Peyer's patch (tissue), 4 donors: ENCODE data around the gene WNT9B.

Experiments used
- POLR2A ChIP-seq, 2 donors: fragments of 450-650 bp; IDR thresholded peaks; one replicate each; pipeline ENCODE4 v1.5.1; 2017; ENCODE audit warnings: antibody characterized with exemption in 2 of 2, mild to moderate bottlenecking in 2 of 2, moderate library complexity in 2 of 2
- TF ChIP-seq, protein P1 (sequence below), 6 experiments: fragments of 450-650 bp in 4 of 6; fragments of 200-600 bp in 2 of 6; sonication (generic) in 1 of 6; IDR thresholded peaks; one replicate each; pipeline ENCODE4 v1.5.1; 2017 to 2019; ENCODE audit warnings: antibody characterized with exemption in 6 of 6, mild to moderate bottlenecking in 3 of 6, moderate library complexity in 1 of 6

DNA sequence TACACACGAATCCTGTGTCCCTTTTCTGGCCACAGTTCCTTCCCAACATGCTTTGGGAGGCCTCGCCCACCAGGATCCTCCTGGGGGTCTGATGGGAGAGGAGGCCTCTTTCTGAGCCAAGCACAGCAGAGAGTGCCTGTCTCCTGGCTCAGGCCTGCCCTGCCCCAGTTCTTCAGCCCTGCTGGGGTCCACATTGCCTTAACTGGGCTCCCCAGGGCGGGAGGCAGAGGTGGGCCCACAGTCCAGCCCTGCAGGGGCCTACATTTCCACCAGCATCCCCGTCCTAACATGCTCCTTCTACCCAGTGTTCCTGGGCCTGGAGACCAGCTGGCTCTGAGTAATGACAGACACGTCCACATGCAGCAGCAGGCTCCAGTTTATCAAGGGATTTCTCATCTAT is 29.6 kb downstream of the WNT9B start:
- TF ChIP-seq, protein P1, sequence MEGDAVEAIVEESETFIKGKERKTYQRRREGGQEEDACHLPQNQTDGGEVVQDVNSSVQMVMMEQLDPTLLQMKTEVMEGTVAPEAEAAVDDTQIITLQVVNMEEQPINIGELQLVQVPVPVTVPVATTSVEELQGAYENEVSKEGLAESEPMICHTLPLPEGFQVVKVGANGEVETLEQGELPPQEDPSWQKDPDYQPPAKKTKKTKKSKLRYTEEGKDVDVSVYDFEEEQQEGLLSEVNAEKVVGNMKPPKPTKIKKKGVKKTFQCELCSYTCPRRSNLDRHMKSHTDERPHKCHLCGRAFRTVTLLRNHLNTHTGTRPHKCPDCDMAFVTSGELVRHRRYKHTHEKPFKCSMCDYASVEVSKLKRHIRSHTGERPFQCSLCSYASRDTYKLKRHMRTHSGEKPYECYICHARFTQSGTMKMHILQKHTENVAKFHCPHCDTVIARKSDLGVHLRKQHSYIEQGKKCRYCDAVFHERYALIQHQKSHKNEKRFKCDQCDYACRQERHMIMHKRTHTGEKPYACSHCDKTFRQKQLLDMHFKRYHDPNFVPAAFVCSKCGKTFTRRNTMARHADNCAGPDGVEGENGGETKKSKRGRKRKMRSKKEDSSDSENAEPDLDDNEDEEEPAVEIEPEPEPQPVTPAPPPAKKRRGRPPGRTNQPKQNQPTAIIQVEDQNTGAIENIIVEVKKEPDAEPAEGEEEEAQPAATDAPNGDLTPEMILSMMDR (IDR thresholded peaks at IDR 0.05), result no peak
- no peak for TF ChIP-seq POLR2A (IDR thresholded peaks at IDR 0.05)
